AG10803 (cell line): ENCODE data around the gene DLGAP1.
"Not testable (repeated sequence)": the region's sequence is repeated elsewhere in the genome, so short reads cannot be mapped to it uniquely, and the experiment has no call there.

ENCODE experiments used
- DNase-seq: peaks from one replicate; pipeline ENCODE4 v3.0.0; 2010; ENCODE audit warnings: low read depth
- H3K4me3 ChIP-seq: 2 replicates; pipeline ENCODE4 v1.5.1; 2011; ENCODE audit warnings: mild to moderate bottlenecking, low read length, control low read depth
- TF ChIP-seq, protein P1 (sequence below): conservative IDR thresholded peaks from 2 replicates; pipeline ENCODE4 v1.5.1; 2011; ENCODE audit warnings: mild to moderate bottlenecking, low read length, control low read depth, inconsistent platforms

Gene DLGAP1

DNA sequence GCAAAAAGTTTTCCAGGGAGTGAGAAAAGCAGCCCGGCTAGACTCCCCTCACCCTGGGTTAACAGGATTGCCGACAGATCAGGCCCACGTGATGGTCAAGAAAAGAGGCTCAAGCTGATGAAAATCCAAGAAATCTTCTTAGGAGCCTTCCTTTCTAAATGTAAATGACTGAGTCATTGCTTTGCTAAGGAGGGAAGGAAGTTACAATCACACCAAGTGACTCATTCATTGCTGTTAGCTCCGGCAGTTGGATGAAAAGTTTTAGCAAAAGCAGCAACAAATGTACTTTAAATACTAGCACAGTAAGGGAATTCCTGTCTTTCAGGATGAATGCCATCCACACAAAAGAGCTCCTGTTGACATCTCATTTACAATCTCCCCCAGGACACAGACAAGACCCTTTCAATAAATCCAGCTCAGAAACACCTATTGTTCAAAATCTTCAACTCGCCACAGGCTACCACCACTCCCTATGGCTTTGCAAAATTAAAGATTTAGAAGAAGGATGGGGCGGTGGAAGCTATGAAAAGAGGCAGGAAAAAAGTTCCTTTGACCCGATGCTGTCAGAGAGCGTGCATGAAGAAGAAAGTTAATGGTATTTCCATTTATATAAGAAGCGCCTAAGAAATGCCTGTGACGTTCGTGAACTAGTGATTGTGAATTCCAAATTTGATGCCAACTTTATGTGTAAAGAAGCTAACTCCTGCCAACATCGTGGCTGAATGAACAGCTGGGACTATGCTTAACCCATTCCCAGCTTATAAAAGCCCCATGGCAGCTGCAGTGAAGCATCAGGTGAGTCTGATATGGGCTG lies 851.5 kb downstream of the DLGAP1 start:
- peak overlapping the region; percentile 64 for H3K4me3 ChIP-seq
- peak; percentile 99 for DNase-seq
- TF ChIP-seq, protein P1, sequence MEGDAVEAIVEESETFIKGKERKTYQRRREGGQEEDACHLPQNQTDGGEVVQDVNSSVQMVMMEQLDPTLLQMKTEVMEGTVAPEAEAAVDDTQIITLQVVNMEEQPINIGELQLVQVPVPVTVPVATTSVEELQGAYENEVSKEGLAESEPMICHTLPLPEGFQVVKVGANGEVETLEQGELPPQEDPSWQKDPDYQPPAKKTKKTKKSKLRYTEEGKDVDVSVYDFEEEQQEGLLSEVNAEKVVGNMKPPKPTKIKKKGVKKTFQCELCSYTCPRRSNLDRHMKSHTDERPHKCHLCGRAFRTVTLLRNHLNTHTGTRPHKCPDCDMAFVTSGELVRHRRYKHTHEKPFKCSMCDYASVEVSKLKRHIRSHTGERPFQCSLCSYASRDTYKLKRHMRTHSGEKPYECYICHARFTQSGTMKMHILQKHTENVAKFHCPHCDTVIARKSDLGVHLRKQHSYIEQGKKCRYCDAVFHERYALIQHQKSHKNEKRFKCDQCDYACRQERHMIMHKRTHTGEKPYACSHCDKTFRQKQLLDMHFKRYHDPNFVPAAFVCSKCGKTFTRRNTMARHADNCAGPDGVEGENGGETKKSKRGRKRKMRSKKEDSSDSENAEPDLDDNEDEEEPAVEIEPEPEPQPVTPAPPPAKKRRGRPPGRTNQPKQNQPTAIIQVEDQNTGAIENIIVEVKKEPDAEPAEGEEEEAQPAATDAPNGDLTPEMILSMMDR, result no peak

DNA sequence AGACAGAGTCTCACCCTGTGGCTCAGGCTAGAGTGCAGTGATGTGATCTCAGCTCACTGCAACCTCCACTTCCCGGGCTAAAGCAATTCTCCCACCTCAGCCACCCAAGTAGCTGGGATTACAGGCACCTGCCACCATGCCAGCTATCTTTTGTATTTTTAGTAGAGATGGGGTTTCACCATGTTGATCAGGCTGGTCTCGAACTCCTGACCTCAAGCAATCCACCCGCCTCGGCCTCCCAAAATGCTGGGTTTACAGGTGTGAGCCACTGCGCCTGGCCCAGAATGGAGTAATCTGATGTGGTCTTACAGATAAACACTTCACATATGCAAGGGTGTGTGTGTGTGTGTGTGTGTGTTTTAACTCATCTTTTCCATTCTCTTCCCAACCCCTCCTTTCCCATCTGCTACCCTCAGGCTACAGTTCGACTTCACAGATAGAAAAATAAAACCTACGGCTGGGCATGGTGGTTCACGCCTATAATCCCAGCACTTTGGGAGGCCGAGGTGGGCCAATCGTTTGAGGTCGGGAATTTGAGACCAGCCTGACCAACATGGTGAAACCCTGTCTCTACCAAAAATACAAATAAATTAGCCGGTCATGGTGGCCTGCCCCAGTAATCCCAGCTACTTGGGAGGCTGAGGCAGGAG lies 853.9 kb downstream of the DLGAP1 start:
- DNase-seq, H3K4me3 ChIP-seq: not testable (repeated sequence)

DNA sequence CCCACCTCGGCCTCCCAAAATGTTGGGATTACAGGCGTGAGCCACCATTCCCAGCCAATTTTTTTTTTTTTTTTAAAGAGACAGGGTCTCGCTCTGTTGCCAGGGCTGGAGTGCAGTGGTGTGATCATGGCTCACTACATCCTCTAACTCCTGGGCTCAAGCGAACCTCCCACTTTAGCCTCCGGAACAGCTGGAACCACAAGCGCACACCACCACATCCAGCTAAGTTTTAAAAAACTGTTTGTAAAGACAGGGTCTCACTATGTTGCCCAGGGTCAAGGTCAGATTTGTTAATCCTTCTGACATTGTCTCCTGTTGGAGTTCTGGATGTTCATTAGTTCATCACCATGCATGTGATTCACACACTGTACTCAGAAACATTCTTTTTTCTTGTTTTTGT lies 855.2 kb downstream of the DLGAP1 start:
- no peak overlapping the region for H3K4me3 ChIP-seq
- DNase-seq, result no peak
- TF ChIP-seq, protein P1, result no peak

DNA sequence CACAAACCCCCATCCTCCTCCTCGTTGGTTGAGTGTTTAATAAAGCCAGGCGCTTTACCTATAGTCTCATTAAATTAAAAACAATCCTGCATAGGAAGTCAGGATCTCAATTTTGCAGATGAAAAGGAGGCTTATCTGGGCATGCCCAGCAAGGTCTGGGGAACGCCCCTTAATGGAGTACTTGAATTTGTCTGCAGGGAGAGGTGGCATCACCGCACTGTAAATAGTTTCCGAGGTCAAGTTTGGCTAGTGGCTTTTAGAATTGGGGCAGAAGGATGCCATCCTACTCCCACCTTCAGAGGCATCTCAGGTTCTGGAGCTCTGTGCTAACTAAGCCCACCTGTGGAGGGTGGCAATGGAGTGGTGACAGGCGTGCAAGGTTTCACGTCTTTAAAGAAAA lies 855.9 kb downstream of the DLGAP1 start:
- no peak overlapping the region for H3K4me3 ChIP-seq
- no peak for DNase-seq
- TF ChIP-seq, protein P1, result no peak

DNA sequence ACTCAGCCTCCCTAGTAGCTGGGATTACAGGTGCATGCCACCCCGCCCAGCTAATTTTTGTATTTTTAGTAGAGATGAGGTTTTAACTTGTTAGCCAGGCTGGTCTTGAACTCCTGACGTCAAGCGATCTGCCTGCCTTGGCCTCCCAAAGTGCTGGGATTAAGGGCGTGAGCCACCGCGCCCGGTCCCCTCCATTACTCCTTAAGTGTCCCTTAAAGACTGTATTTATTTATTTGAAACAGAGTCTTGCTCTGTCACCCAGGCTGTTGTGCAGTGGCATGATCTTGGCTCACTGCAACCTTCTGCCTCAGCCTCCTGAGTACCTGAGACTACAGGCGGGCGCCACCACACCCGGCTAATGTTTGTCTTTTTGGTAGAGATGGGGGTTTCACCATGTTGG lies 856.5 kb downstream of the DLGAP1 start:
- TF ChIP-seq, protein P1, result no peak
- no peak overlapping the region for H3K4me3 ChIP-seq
- DNase-seq, result no peak

DNA sequence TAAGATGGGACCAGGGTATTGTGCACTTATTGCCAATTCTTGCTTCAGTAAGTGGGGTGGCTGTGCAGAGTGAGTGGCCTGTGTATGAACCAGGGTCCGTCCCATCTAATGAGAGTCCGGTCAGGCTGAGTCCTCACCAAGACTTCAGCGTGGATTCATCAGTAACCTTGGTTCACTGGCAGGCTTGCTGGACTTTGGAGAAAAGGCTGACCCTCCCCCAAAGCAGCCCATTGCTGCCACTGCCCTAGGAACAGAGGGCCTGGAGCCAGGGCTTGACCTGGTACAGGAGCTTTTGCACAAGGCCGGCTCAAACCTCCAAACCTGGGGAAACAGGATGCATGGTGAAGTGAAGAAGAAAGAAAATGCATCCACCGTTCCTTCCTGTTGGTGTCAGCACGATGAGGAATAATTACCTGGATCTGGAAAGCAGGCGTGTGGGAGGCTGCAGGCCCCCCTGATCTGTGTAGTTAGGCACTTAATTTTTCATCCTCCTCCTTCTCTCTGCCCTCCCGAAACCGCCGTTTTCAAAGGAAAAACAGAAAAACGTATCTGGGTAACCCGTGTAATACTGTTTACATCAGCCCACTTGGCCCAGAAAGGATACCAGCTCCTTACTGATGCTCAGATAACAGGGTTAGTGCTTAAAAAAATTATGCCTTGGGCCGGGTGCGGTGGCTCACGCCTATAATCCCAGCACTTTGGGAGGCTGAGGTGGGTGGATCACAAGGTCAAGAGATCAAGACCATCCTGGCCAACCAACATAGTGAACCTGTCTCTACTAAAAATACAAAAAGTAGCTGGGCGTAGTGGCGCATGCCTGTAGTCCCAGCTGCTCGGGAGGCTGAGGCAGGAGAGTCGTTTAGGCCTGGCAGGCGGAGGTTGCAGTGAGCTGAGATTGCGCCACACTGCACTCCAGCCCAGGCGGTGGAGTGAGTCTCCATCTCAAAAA lies 857.4 kb downstream of the DLGAP1 start:
- no peak for DNase-seq
- H3K4me3 ChIP-seq, result no peak overlapping the region

More for the DNA sequence above, 857.4 kb downstream of the DLGAP1 start:
- TF ChIP-seq, protein P1, result no peak
